H9 (cell line): ENCODE results near the gene CTDNEP1. TPM values are rescaled to one million over a fixed set of nuclear protein-coding genes. Genes with fewer than 3 reads are reported as not detected.

Source experiments
- DNase-seq: peaks from one replicate; pipeline ENCODE4 v3.0.0-alpha.2; 2017
- H2AFZ ChIP-seq: one replicate; pipeline ENCODE4 v1.6.1; 2013; ENCODE audit warnings: mild to moderate bottlenecking, low read length, control low read depth, moderate library complexity
- H2AK5ac ChIP-seq: 2 replicates; pipeline ENCODE4 v1.6.1; 2013; ENCODE audit warnings: low read length, control low read depth, mixed read lengths; ENCODE audit not compliant: insufficient read length
- H2BK120ac ChIP-seq: one replicate; pipeline ENCODE4 v1.6.1; 2013; ENCODE audit warnings: low read depth, mild to moderate bottlenecking, low read length, control low read depth, inconsistent platforms; ENCODE audit not compliant: poor library complexity, severe bottlenecking
- H2BK12ac ChIP-seq: 2 replicates; pipeline ENCODE4 v1.6.1; 2013; ENCODE audit warnings: low read length, control low read depth, mixed read lengths, low read depth; ENCODE audit not compliant: insufficient read length
- H2BK15ac ChIP-seq: 2 replicates; pipeline ENCODE4 v1.6.1; 2013; ENCODE audit warnings: low read depth, low read length, control low read depth
- H2BK20ac ChIP-seq: one replicate; pipeline ENCODE4 v1.6.1; 2013; ENCODE audit warnings: low read depth, mild to moderate bottlenecking, low read length, control low read depth, inconsistent platforms; ENCODE audit not compliant: poor library complexity, severe bottlenecking
- H2BK5ac ChIP-seq: 2 replicates; pipeline ENCODE4 v1.6.1; 2013; ENCODE audit warnings: low read length, control low read depth, mixed read lengths; ENCODE audit not compliant: insufficient read length
- H3K14ac ChIP-seq: 2 replicates; pipeline ENCODE4 v1.6.1; 2013; ENCODE audit warnings: low read length, control low read depth; ENCODE audit not compliant: insufficient read depth
- H3K18ac ChIP-seq: 2 replicates; pipeline ENCODE4 v1.6.1; 2013; ENCODE audit warnings: low read depth, mild to moderate bottlenecking, mixed read lengths, low read length, control low read depth; ENCODE audit not compliant: insufficient read length
- H3K23ac ChIP-seq: 2 replicates; pipeline ENCODE4 v1.6.1; 2013; ENCODE audit warnings: low read length, control low read depth, mixed read lengths, low read depth; ENCODE audit not compliant: insufficient read length
- H3K23me2 ChIP-seq: 2 replicates; pipeline ENCODE4 v1.6.1; 2013; ENCODE audit warnings: low read depth, mild to moderate bottlenecking, mixed read lengths, low read length, control low read depth; ENCODE audit not compliant: insufficient read length, poor library complexity, severe bottlenecking
- H3K27ac ChIP-seq: 2 replicates; pipeline ENCODE4 v1.5.1; 2013; ENCODE audit warnings: low read length, control low read depth, mixed read lengths, low read depth; ENCODE audit not compliant: insufficient read length
- H3K27me3 ChIP-seq: 2 replicates; pipeline ENCODE4 v1.6.1; 2013; ENCODE audit warnings: low read length, control low read depth, inconsistent platforms; ENCODE audit not compliant: insufficient read depth
- H3K4ac ChIP-seq: 2 replicates; pipeline ENCODE4 v1.6.1; 2013; ENCODE audit warnings: low read depth, mild to moderate bottlenecking, control low read depth, inconsistent platforms, low read length, moderate library complexity
- H3K4me1 ChIP-seq: 2 replicates; pipeline ENCODE4 v1.6.1; 2013; ENCODE audit warnings: low read length, control low read depth, inconsistent platforms; ENCODE audit not compliant: insufficient read depth
- H3K4me2 ChIP-seq: 2 replicates; pipeline ENCODE4 v1.6.1; 2013; ENCODE audit warnings: low read length, control low read depth, mixed read lengths; ENCODE audit not compliant: insufficient read length, insufficient read depth
- H3K56ac ChIP-seq: 2 replicates; pipeline ENCODE4 v1.6.1; 2013; ENCODE audit warnings: low read depth, mild to moderate bottlenecking, mixed read lengths, low read length, control low read depth; ENCODE audit not compliant: insufficient read length
- H3K79me1 ChIP-seq: 2 replicates; pipeline ENCODE4 v1.6.1; 2013; ENCODE audit warnings: low read depth, mild to moderate bottlenecking, moderate library complexity, low read length, control low read depth, inconsistent platforms; ENCODE audit not compliant: insufficient read depth, poor library complexity, severe bottlenecking
- H3K79me2 ChIP-seq: 2 replicates; pipeline ENCODE4 v1.6.1; 2013; ENCODE audit warnings: low read length, control low read depth, inconsistent platforms; ENCODE audit not compliant: insufficient read depth
- H3K9ac ChIP-seq: 2 replicates; pipeline ENCODE4 v1.6.1; 2013; ENCODE audit warnings: low read length, control low read depth, mixed read lengths; ENCODE audit not compliant: insufficient read length; ENCODE audit errors: extremely low read depth
- H3K9me3 ChIP-seq: one replicate; pipeline ENCODE4 v1.6.1; 2013; ENCODE audit warnings: low read depth, low read length, inconsistent platforms; ENCODE audit not compliant: control insufficient read depth
- H3T11ph ChIP-seq: one replicate; pipeline ENCODE4 v1.6.1; 2013; ENCODE audit warnings: mild to moderate bottlenecking, low read length, control low read depth, inconsistent platforms
- H4K20me1 ChIP-seq: one replicate; pipeline ENCODE4 v1.6.1; 2013; ENCODE audit not compliant: control insufficient read depth, insufficient read length, insufficient read depth
- H4K5ac ChIP-seq: 2 replicates; pipeline ENCODE4 v1.6.1; 2013; ENCODE audit warnings: low read depth, mild to moderate bottlenecking, mixed read lengths, low read length, control low read depth; ENCODE audit not compliant: insufficient read length
- H4K8ac ChIP-seq: replicated peaks from 2 replicates; pipeline ENCODE4 v1.6.1; 2013; ENCODE audit warnings: low read length, control low read depth, mixed read lengths, low read depth; ENCODE audit not compliant: insufficient read length
- H4K91ac ChIP-seq: 2 replicates; pipeline ENCODE4 v1.6.1; 2013; ENCODE audit warnings: low read depth, mild to moderate bottlenecking, moderate library complexity, mixed read lengths, low read length, control low read depth; ENCODE audit not compliant: insufficient read length
- H3K27ac Mint-ChIP-seq, 3 experiments: 2 replicates in 2 of 3; 3 replicates in 1 of 3; pipeline ENCODE4 v1.8.0; 2020 to 2021; ENCODE audit warnings: mixed read lengths in 3 of 3, mild to moderate bottlenecking in 1 of 3, moderate library complexity in 1 of 3
- H3K27me3 Mint-ChIP-seq: 2 replicates; pipeline ENCODE4 v1.8.0; 2021; ENCODE audit warnings: low read depth, mild to moderate bottlenecking, moderate library complexity, mixed read lengths
- H3K36me3 Mint-ChIP-seq, 3 experiments: 2 replicates in 2 of 3; 3 replicates in 1 of 3; pipeline ENCODE4 v1.8.0; 2020 to 2021; ENCODE audit warnings: low read depth in 3 of 3, mixed read lengths in 3 of 3; ENCODE audit not compliant: insufficient read depth in 1 of 3
- H3K4me1 Mint-ChIP-seq, 2 experiments: 2 replicates each; pipeline ENCODE4 v1.8.0; 2020; ENCODE audit warnings: mixed read lengths in 2 of 2
- H3K4me3 Mint-ChIP-seq, 2 experiments: 2 replicates in 1 of 2; 3 replicates in 1 of 2; pipeline ENCODE4 v1.8.0; 2020 to 2021; ENCODE audit warnings: mild to moderate bottlenecking in 2 of 2, mixed read lengths in 2 of 2, moderate library complexity in 1 of 2
- H3K9me3 Mint-ChIP-seq, 2 experiments: 2 replicates in 1 of 2; 3 replicates in 1 of 2; pipeline ENCODE4 v1.8.0; 2020; ENCODE audit warnings: mild to moderate bottlenecking in 2 of 2, mixed read lengths in 2 of 2, moderate library complexity in 1 of 2
- WGBS: extraction: QIAGEN DNeasy Blood & Tissue Kit; methylation state at CpG from one replicate; pipeline ENCODE4 v1.1.7; 2013; ENCODE audit warnings: missing lambda C conversion rate, low lambda C conversion rate, mixed read lengths; ENCODE audit not compliant: insufficient read length; ENCODE audit errors: extremely low coverage; 5-methylcytosine and 5-hydroxymethylcytosine counted together
- total RNA-seq: library from RNA; stranded (reverse); gene quantifications from 2 replicates; pipeline ENCODE4 v1.2.1, GENCODE V29; 2021
- TF ChIP-seq, protein P1 (sequence below): fragments of 200-600 bp; sonication (generic); conservative IDR thresholded peaks from 3 replicates; pipeline ENCODE4 v1.8.0; 2021; ENCODE audit warnings: antibody characterized with exemption, mild to moderate bottlenecking

Gene CTDNEP1
- total RNA-seq, 1 experiment from 2014 or later = 134 TPM

DNA sequence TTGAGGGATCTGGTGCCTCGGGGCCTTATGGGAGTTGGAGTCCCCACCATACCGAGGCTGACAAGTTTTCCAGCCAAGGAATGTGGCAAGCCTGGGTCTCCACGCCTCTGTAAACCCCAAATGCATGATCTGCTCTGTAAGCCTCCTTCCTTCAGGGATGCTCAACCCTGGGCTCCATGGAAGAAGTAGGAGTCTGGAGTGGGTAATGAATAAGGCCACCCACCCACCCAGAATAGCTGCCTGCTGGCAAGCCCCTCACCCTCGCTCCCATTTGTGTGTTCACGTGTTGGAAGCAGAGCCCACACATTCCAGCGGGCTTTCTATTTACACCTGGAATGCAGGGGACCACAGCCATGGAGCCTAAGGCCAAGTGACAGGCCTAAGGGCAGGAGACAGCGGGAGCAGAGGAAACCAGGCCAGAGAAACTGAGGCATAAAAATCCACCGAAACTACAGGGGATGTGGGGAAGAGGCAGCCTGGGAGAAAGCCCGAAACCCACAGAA, 36.3 kb downstream of the CTDNEP1 start:
- Histone ChIP-seq H4K8ac (no peak overlapping the region), H2BK15ac (no peak overlapping the region), H3K27me3 (no peaks in the 10 kb centered on the region), H3K9ac (no peak overlapping the region), H3K56ac (no peak overlapping the region), H2BK5ac (no peak overlapping the region), H2BK12ac (no peak overlapping the region), H4K20me1 (no peaks in the 10 kb centered on the region), H2BK20ac (no peak overlapping the region), H3T11ph (no peak overlapping the region), H3K4me1 (peaks cover 3% of the 10 kb centered on the region; the same call in 1 of the 2 replicates), H2AFZ (no peak overlapping the region), H3K4ac (no peak overlapping the region), H3K14ac (no peak overlapping the region), H2AK5ac (no peak overlapping the region), H3K23me2 (peaks cover 25% of the 10 kb centered on the region), H3K79me1 (peaks cover 2% of the 10 kb centered on the region), H4K91ac (no peak overlapping the region), H3K9me3 (no peaks in the 10 kb centered on the region), H3K4me2 (peak overlapping the region; percentile 87), H3K23ac (no peak overlapping the region), H4K5ac (no peak overlapping the region), H3K27ac (no peak overlapping the region), H3K79me2 (peaks cover 3% of the 10 kb centered on the region; the same call in 1 of the 2 replicates), H2BK120ac (no peak overlapping the region), H3K18ac (no peak overlapping the region)
- H3K4me3 Mint-ChIP-seq = peak overlapping the region; percentile 71 to 91
- no peaks in the 10 kb centered on the region; the same call in none of the 2 replicates for H3K27me3 Mint-ChIP-seq
- peak overlapping the region; percentile 71 to 95 (median 95); a peak in 6 of 7 replicates for H3K27ac Mint-ChIP-seq
- DNase-seq = no peak
- H3K9me3 Mint-ChIP-seq = no peaks in the 10 kb centered on the region
- no CpG with 5 or more reads among the region's 9 CpGs for WGBS
- TF ChIP-seq, protein P1, sequence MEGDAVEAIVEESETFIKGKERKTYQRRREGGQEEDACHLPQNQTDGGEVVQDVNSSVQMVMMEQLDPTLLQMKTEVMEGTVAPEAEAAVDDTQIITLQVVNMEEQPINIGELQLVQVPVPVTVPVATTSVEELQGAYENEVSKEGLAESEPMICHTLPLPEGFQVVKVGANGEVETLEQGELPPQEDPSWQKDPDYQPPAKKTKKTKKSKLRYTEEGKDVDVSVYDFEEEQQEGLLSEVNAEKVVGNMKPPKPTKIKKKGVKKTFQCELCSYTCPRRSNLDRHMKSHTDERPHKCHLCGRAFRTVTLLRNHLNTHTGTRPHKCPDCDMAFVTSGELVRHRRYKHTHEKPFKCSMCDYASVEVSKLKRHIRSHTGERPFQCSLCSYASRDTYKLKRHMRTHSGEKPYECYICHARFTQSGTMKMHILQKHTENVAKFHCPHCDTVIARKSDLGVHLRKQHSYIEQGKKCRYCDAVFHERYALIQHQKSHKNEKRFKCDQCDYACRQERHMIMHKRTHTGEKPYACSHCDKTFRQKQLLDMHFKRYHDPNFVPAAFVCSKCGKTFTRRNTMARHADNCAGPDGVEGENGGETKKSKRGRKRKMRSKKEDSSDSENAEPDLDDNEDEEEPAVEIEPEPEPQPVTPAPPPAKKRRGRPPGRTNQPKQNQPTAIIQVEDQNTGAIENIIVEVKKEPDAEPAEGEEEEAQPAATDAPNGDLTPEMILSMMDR = no peak
- H3K36me3 Mint-ChIP-seq = peaks cover 0 to 3% (median 0%) of the 10 kb centered on the region in 3 experiments; a peak in 2 of 7 replicates
- peaks cover 63 to 67% of the 10 kb centered on the region in 2 experiments for H3K4me1 Mint-ChIP-seq
